Transverse colon (tissue), 4 donors: ENCODE results near the gene TRPM2. TPM values are rescaled to one million over a fixed set of nuclear protein-coding genes. Genes with fewer than 3 reads are reported as not detected.

Experiments
- DNase-seq: peaks from one replicate; pipeline ENCODE4 v3.0.0-alpha.2; 2019
- H3K27ac ChIP-seq, 4 donors: fragments of 200-600 bp; sonication (generic); 2 replicates each; pipeline ENCODE4 v1.5.1; 2016 to 2018; ENCODE audit warnings: inconsistent platforms in 4 of 4
- H3K27me3 ChIP-seq: fragments of 200-600 bp; sonication (generic); 2 replicates; pipeline ENCODE4 v1.5.1; 2017; ENCODE audit warnings: inconsistent platforms
- H3K36me3 ChIP-seq, 4 donors: fragments of 200-600 bp; sonication (generic); 2 replicates each; pipeline ENCODE4 v1.5.1; 2017 to 2019; ENCODE audit warnings: inconsistent platforms in 4 of 4
- H3K4me1 ChIP-seq, 4 donors: fragments of 200-600 bp; sonication (generic); 2 replicates each; pipeline ENCODE4 v1.5.1; 2017 to 2020; ENCODE audit warnings: inconsistent platforms in 4 of 4
- H3K4me3 ChIP-seq, 4 donors: fragments of 200-600 bp; sonication (generic); 1 replicate in 1 of 4; 2 replicates in 3 of 4; pipeline versions ENCODE4 v1.5.1 to v1.6.1; 2017 to 2019; ENCODE audit warnings: inconsistent platforms in 4 of 4
- H3K9me3 ChIP-seq, 2 donors: fragments of 200-600 bp; sonication (generic); 2 replicates each; pipeline ENCODE4 v1.5.1; 2017 to 2019; ENCODE audit warnings: inconsistent platforms in 2 of 2
- EP300 ChIP-seq: sonication (generic); formaldehyde crosslinking; IDR thresholded peaks from one replicate; pipeline ENCODE4 v1.6.1; 2017; ENCODE audit warnings: antibody characterized with exemption, low read depth
- POLR2A ChIP-seq: fragments of 450-650 bp; IDR thresholded peaks from one replicate; pipeline ENCODE4 v1.6.1; 2016; ENCODE audit warnings: antibody characterized with exemption, mild to moderate bottlenecking, moderate library complexity
- POLR2AphosphoS5 ChIP-seq, 3 donors: sonication (generic); formaldehyde crosslinking; IDR thresholded peaks; one replicate each; pipeline ENCODE4 v1.6.1; 2016; ENCODE audit warnings: antibody characterized with exemption in 3 of 3
- WGBS, 2 donors: methylation state at CpG; one replicate each; pipeline ENCODE4 v1.1.5; 2018; ENCODE audit warnings: low coverage in 1 of 2; 5-methylcytosine and 5-hydroxymethylcytosine counted together
- in situ Hi-C, 4 donors: fragments of 200-750 bp; cut with MboI; loops; one replicate each; pipeline versions ENCODE4 v1.15.0 to v1.15.1; 2017; ENCODE audit warnings: low sequenced_read_pairs in 3 of 4, low pct_ligation_motif_present in 1 of 4, low pct_unique_long_range_greater_than_20kb in 1 of 4
- intact Hi-C: fragments of 100-400 bp; cut with DNase I; formaldehyde crosslinking; loops from one replicate; pipeline ENCODE4 v1.15.1; 2023; ENCODE audit warnings: low total_unique reads
- total RNA-seq, 4 donors: library from RNA; depleted of rRNA; stranded (reverse); fragments of >200 nt; gene quantifications; one replicate each; pipeline ENCODE4 v1.1.0, GENCODE V29; 2016
- TF ChIP-seq, protein P1 (sequence below), 5 experiments: fragments of 200-600 bp in 3 of 5; fragments of 450-650 bp in 2 of 5; sonication (generic) in 3 of 5; IDR thresholded peaks; 1 replicate in 2 of 5; 2 replicates in 3 of 5; pipeline ENCODE4 v1.5.1; 2016 to 2017; ENCODE audit warnings: antibody characterized with exemption in 5 of 5, inconsistent platforms in 3 of 5, mild to moderate bottlenecking in 2 of 5, moderate library complexity in 1 of 5

Gene TRPM2
- total RNA-seq, 4 donors from 2014 or later: 2.3 to 2.9 (median 2.6) TPM; not detected in 1

DNA sequence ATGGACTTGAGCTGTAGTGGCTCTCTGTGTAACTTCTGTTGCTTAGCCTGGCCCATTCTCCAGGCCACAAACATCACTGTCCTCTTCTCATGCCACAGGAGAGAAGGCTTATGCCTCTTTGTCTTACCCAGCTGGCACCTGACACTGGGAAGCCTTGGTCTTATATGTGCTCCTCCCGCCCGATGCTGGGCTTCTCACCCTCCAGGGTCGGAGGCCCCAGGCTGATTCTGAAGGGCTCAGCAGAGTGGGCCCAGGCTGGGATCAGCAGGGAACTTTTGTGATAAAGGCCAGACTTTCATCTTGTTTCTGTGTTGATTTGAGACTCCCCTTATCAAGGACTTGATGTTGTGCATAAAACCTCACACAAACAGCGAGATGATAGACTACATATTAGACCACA, 29.8 kb downstream of the TRPM2 start:
- DNase-seq: no peak
- no peak for TF ChIP-seq POLR2A
- TF ChIP-seq, protein P1, sequence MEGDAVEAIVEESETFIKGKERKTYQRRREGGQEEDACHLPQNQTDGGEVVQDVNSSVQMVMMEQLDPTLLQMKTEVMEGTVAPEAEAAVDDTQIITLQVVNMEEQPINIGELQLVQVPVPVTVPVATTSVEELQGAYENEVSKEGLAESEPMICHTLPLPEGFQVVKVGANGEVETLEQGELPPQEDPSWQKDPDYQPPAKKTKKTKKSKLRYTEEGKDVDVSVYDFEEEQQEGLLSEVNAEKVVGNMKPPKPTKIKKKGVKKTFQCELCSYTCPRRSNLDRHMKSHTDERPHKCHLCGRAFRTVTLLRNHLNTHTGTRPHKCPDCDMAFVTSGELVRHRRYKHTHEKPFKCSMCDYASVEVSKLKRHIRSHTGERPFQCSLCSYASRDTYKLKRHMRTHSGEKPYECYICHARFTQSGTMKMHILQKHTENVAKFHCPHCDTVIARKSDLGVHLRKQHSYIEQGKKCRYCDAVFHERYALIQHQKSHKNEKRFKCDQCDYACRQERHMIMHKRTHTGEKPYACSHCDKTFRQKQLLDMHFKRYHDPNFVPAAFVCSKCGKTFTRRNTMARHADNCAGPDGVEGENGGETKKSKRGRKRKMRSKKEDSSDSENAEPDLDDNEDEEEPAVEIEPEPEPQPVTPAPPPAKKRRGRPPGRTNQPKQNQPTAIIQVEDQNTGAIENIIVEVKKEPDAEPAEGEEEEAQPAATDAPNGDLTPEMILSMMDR (IDR thresholded peaks at IDR 0.05): no peak
- TF ChIP-seq POLR2AphosphoS5 (IDR thresholded peaks at IDR 0.05): no peak
- no peak for TF ChIP-seq EP300
- no peak overlapping the region for H3K4me3 ChIP-seq
- 81 to 83% methylated on average over 3 to 4 of the region's 4 CpGs for WGBS, 2 donors
- in situ Hi-C loops (no loop called here), intact Hi-C loops (no loop called here)
- H3K9me3 ChIP-seq: peaks cover 28% of the 10 kb centered on the region in 2 donors
- peaks cover 0 to 5% (median 0%) of the 10 kb centered on the region in 4 donors for H3K36me3 ChIP-seq
- no peak overlapping the region for H3K27ac ChIP-seq
- H3K27me3 ChIP-seq: no peaks in the 10 kb centered on the region
- no peaks in the 10 kb centered on the region for H3K4me1 ChIP-seq

DNA sequence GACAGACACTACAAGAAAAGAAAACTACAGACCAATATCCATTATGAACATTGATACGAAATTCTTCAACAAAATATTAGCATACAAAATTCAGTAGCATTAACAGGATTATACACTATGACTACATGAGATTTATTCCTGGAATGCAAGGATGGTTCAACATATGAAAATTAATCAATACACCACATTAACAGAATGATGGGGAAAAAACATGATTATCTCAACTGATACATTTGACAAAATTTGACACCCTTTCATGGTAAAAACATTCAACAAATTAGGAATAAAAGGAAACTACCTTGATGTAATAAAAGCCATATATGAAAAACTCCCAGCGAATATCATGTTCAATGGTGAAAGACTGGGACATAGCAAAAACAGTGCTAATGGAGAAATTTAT, 31.5 kb downstream of the TRPM2 start:
- Histone ChIP-seq H3K36me3 (peaks cover 0 to 5% (median 0%) of the 10 kb centered on the region in 4 donors), H3K4me3 (no peak overlapping the region), H3K27me3 (no peaks in the 10 kb centered on the region), H3K4me1 (no peaks in the 10 kb centered on the region), H3K27ac (no peak overlapping the region), H3K9me3 (peaks cover 28% of the 10 kb centered on the region in 2 donors)
- 75 to 83% methylated on average over 2 of the region's 2 CpGs for WGBS, 2 donors
- intact Hi-C loops (no loop called here), in situ Hi-C loops (no loop called here)
- TF ChIP-seq POLR2AphosphoS5 (IDR thresholded peaks at IDR 0.05) (no peak), EP300 (no peak), POLR2A (no peak)
- TF ChIP-seq, protein P1 (IDR thresholded peaks at IDR 0.05): no peak
- DNase-seq: no peak

DNA sequence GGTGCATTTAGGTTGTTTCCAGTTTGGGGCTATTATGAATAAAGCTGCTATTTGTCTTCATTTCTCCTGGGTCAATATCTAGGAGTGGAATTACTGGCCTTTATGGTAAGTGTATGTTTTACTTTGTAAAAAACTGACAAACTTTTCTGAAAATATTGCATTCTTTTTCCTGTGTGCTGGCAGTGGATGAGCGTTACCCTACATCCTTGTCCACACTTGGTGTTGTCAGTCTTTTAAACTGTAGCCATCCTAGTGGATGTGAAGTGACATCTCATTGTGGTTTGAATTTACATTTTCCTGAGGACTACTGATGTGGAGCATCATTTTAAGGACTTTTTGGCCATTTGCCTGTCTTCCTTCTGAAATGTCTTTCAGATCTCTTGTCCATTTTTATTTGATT, 35.9 kb downstream of the TRPM2 start:
- H3K27ac ChIP-seq: no peak overlapping the region
- H3K4me1 ChIP-seq: no peaks in the 10 kb centered on the region
- H3K27me3 ChIP-seq: no peaks in the 10 kb centered on the region
- in situ Hi-C loops (no loop called here), intact Hi-C loops (no loop called here)
- no peak for DNase-seq
- H3K9me3 ChIP-seq: peaks cover 26% of the 10 kb centered on the region in 2 donors
- H3K36me3 ChIP-seq: peaks cover 0 to 4% (median 0%) of the 10 kb centered on the region in 4 donors
- TF ChIP-seq POLR2A (no peak), POLR2AphosphoS5 (IDR thresholded peaks at IDR 0.05) (no peak), EP300 (no peak)
- TF ChIP-seq, protein P1 (IDR thresholded peaks at IDR 0.05): no peak
- no peak overlapping the region for H3K4me3 ChIP-seq
- 88 to 89% methylated on average over 1 of the region's 1 CpG for WGBS, 2 donors

DNA sequence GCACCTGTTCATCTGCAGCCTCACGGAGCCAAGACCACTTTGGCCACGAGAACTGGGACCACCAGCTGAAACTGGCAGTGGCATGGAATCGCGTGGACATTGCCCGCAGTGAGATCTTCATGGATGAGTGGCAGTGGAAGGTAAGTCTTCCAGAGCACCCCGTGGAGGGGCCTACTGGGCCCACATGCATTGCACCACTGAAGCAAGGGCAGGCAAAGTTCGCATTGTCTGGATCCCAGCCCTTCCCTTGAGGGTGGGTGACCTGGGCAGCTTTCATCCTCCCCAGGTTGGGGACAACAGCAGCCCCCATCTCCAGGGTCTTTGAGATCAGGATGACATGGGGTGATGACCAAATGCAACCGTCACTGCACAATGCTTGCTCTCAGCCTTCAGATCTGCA, 37.5 kb downstream of the TRPM2 start:
- H3K4me3 ChIP-seq: no peak overlapping the region
- intact Hi-C loops (no loop called here), in situ Hi-C loops (no loop called here)
- H3K36me3 ChIP-seq: no peaks in the 10 kb centered on the region
- TF ChIP-seq EP300 (no peak), POLR2A (no peak), POLR2AphosphoS5 (IDR thresholded peaks at IDR 0.05) (no peak)
- TF ChIP-seq, protein P1 (IDR thresholded peaks at IDR 0.05): no peak
- H3K27ac ChIP-seq: no peak overlapping the region
- H3K4me1 ChIP-seq: no peaks in the 10 kb centered on the region
- peaks cover 10% of the 10 kb centered on the region in 2 donors for H3K9me3 ChIP-seq
- no peak for DNase-seq
- H3K27me3 ChIP-seq: no peaks in the 10 kb centered on the region
- 76 to 100% methylated on average over 1 to 3 of the region's 8 CpGs for WGBS, 2 donors
